GM13976 (cell line): ENCODE results near the gene LONP2.

Source experiments
- DNase-seq: peaks from one replicate; pipeline ENCODE4 v3.0.0; 2012; ENCODE audit warnings: low spot score
- in situ Hi-C: fragments of 300-500 bp; cut with MboI; formaldehyde crosslinking; loops from one replicate; pipeline ENCODE4 v1.12.0; 2022; ENCODE audit warnings: low sequenced_read_pairs, mixed read lengths, inconsistent platforms; ENCODE audit not compliant: unreplicated experiment
- TF ChIP-seq, protein P1 (sequence below): IDR thresholded peaks from 2 replicates; pipeline ENCODE4 v1.5.1; 2012; ENCODE audit warnings: borderline replicate concordance, mild to moderate bottlenecking; ENCODE audit not compliant: insufficient read depth; ENCODE audit errors: extremely low read depth, missing control alignments, control extremely low read depth

The LONP2 gene

GRCh38 chr16:48291754-48292153 lies 47.7 kb downstream of the LONP2 start:
- TF ChIP-seq, protein P1, sequence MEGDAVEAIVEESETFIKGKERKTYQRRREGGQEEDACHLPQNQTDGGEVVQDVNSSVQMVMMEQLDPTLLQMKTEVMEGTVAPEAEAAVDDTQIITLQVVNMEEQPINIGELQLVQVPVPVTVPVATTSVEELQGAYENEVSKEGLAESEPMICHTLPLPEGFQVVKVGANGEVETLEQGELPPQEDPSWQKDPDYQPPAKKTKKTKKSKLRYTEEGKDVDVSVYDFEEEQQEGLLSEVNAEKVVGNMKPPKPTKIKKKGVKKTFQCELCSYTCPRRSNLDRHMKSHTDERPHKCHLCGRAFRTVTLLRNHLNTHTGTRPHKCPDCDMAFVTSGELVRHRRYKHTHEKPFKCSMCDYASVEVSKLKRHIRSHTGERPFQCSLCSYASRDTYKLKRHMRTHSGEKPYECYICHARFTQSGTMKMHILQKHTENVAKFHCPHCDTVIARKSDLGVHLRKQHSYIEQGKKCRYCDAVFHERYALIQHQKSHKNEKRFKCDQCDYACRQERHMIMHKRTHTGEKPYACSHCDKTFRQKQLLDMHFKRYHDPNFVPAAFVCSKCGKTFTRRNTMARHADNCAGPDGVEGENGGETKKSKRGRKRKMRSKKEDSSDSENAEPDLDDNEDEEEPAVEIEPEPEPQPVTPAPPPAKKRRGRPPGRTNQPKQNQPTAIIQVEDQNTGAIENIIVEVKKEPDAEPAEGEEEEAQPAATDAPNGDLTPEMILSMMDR: no peak
- in situ Hi-C loops: no loop called here
- DNase-seq: no peak

- in situ Hi-C loops: no loop called here
Observed at GRCh38 chr16:48292452-48292851, 48.4 kb downstream of the LONP2 start.

GRCh38 chr16:48294724-48295123 lies 50.6 kb downstream of the LONP2 start:
- TF ChIP-seq, protein P1: no peak
- in situ Hi-C loops: no loop called here

More at GRCh38 chr16:48292452-48292851, 48.4 kb downstream of the LONP2 start:
- TF ChIP-seq, protein P1: no peak
- no peak for DNase-seq

DNA sequence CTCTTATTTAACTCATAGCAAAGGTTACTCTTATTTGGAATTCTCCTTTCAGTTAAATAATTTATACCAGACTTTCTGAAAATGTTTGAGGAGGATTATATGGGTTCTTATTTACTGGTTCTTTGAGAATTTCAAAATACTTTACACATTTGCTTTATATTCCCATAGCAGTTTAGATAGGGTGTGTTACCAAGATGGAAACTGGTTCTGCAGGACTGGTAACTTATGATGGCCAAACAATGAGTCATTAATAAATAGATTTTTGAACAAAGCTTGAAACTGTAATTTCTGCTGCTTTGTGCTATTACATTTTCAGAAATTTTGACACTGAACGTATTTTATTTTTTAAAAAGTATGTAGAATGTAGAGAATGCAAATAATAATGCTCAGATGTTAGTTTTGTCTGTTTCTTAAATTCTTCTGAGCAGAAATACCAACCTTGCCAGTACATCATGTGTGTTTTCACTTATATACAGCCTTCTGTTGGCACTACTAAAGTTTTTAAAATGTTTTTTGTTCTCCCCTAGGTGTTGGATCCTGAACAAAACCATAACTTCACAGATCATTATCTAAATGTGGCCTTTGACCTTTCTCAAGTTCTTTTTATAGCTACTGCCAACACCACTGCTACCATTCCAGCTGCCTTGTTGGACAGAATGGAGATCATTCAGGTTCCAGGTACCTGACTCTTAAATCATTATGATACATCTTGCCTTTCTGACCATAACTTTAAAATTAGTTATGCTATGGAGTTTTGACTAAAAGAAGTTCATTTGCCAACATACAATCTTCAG lies 51.6 kb downstream of the LONP2 start:
- in situ Hi-C loops: no loop called here
- DNase-seq: no peak
- TF ChIP-seq, protein P1: no peak

More at GRCh38 chr16:48294724-48295123, 50.6 kb downstream of the LONP2 start:
- no peak for DNase-seq

DNA sequence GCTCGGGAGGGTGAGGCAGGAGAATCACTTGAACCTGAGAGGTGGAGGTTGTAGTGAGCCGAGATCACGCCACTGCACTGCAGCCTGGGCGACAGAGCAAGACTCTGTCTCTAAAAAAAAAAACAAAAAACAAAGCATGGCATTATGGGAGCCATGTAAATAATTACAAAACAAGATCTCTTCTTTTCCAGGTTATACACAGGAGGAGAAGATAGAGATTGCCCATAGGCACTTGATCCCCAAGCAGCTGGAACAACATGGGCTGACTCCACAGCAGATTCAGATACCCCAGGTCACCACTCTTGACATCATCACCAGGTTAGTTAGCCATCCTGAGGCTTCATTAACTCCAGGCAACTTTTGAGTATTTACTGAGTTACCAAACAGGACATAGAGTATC lies 55.4 kb downstream of the LONP2 start:
- TF ChIP-seq, protein P1: no peak

DNA sequence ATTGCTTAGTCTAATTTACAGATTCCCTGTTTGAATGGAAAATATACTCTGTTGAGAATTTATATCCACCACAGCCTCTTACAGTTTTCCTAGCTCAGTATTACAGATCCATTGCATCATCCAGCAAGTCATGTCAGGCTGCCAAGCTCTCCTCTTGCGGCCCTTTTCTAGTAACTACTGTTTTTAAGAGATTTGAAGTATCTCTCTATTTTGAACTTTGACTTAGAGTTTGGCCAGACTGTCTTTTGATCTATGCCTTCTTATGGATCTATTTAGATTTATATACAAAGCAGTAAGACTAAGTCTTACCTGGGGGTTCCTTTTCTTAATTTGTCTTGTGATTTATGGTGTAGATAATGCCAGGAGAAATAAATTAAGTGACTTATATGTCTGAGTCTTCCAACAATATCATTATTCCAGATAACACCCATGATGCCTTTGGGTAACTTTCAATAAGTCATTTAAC lies 56.3 kb downstream of the LONP2 start:
- DNase-seq: no peak
- TF ChIP-seq, protein P1: no peak
- in situ Hi-C loops: no loop called here

More for the DNA sequence above, 55.4 kb downstream of the LONP2 start:
- in situ Hi-C loops: no loop called here
- DNase-seq: no peak
